NCI-H1105 (cell line): Measurements from ENCODE around the gene GLB1L2.
"Not testable (repeated sequence)": the region's sequence is repeated elsewhere in the genome, so short reads cannot be mapped to it uniquely, and the experiment has no call there.

Experiments used
- DNase-seq: peaks from one replicate; lab custom pipeline; 2025; lab: John Stamatoyannopoulos, UW

The GLB1L2 gene

GRCh38 chr11:134322553-134322952, 9.2 kb upstream of the GLB1L2 start:
- no peak for DNase-seq

GRCh38 chr11:134328433-134328832, 3.4 kb upstream of the GLB1L2 start:
- DNase-seq = no peak

GRCh38 chr11:134330611-134331353, 1.0 kb upstream of the GLB1L2 start:
- DNase-seq = no peak

GRCh38 chr11:134332189-134332631, 422 bp downstream of the GLB1L2 start:
- peak; percentile 32 for DNase-seq

- no peak for DNase-seq
Observed at GRCh38 chr11:134332782-134333181, 994 bp downstream of the GLB1L2 start.

- DNase-seq = no peak
Observed at GRCh38 chr11:134333312-134333711, 1.5 kb downstream of the GLB1L2 start.

- no peak for DNase-seq
Observed at GRCh38 chr11:134333946-134334345, 2.2 kb downstream of the GLB1L2 start.

- no peak for DNase-seq
Observed at GRCh38 chr11:134334796-134335571, 3.2 kb downstream of the GLB1L2 start.

- DNase-seq = no peak
Observed at GRCh38 chr11:134337051-134337450, 5.3 kb downstream of the GLB1L2 start.

- no peak for DNase-seq
Observed at GRCh38 chr11:134338068-134338467, 6.3 kb downstream of the GLB1L2 start.

- no peak for DNase-seq
Observed at GRCh38 chr11:134338654-134339053, 6.9 kb downstream of the GLB1L2 start.

- no peak for DNase-seq
Observed at GRCh38 chr11:134339756-134340155, 8.0 kb downstream of the GLB1L2 start.

- peak; percentile 57 for DNase-seq
Observed at GRCh38 chr11:134340354-134340964, 8.7 kb downstream of the GLB1L2 start.

- DNase-seq = no peak
Observed at GRCh38 chr11:134341805-134342571, 10.2 kb downstream of the GLB1L2 start.

- no peak for DNase-seq
Observed at GRCh38 chr11:134342572-134343340, 11.0 kb downstream of the GLB1L2 start.

GRCh38 chr11:134343646-134344045, 11.9 kb downstream of the GLB1L2 start:
- DNase-seq = no peak

GRCh38 chr11:134344497-134345236, 12.9 kb downstream of the GLB1L2 start:
- DNase-seq = not testable (repeated sequence)

- no peak for DNase-seq
Observed at GRCh38 chr11:134345237-134345550, 13.4 kb downstream of the GLB1L2 start.

- DNase-seq = no peak
Observed at GRCh38 chr11:134346101-134346975, 14.6 kb downstream of the GLB1L2 start.

- DNase-seq = no peak
Observed at GRCh38 chr11:134346976-134347350, 15.2 kb downstream of the GLB1L2 start.
